H1 (cell line): ENCODE data around the gene CXCR4. TPM values are rescaled to one million over a fixed set of nuclear protein-coding genes. Genes with fewer than 3 reads are reported as not detected.

Experiments
- CTCF ChIA-PET: fragments of 300-600 bp; sonication (Branson Sonifier 250); formaldehyde crosslinking; loops from one replicate; lab custom pipeline; 2021; ENCODE audit not compliant: partially characterized antibody; lab: Charles Lee
- POLR2A ChIA-PET: fragments of 300-600 bp; sonication (Branson Sonifier 250); formaldehyde crosslinking; loops from one replicate; lab custom pipeline; 2021; ENCODE audit warnings: inconsistent platforms; ENCODE audit not compliant: partially characterized antibody; lab: Charles Lee
- DNase-seq, 2 experiments: peaks; one replicate each; pipeline versions ENCODE4 v3.0.0 to v3.0.0-alpha.2; 2010 to 2022; ENCODE audit warnings: low spot score in 2 of 2, low read depth in 1 of 2, mixed read lengths in 1 of 2
- FAIRE-seq: peaks from 2 replicates; lab custom pipeline; 2011; peaks lifted over from hg19 to GRCh38; lab: Jason Lieb, UNC
- H2AFZ ChIP-seq: 2 replicates; pipeline ENCODE4 v1.8.1; 2012; ENCODE audit warnings: low read length, inconsistent platforms
- H2AK5ac ChIP-seq: 2 replicates; pipeline ENCODE4 v1.6.1; 2013; ENCODE audit warnings: low read depth, low read length
- H2BK120ac ChIP-seq: replicated peaks from 2 replicates; pipeline ENCODE3; 2013; ENCODE audit warnings: low read depth, low read length, inconsistent platforms
- H2BK12ac ChIP-seq: 2 replicates; pipeline ENCODE4 v1.6.1; 2013; ENCODE audit warnings: low read depth, low read length
- H2BK15ac ChIP-seq: 2 replicates; pipeline ENCODE4 v1.6.1; 2013; ENCODE audit warnings: low read length
- H2BK20ac ChIP-seq: 2 replicates; pipeline ENCODE4 v1.6.1; 2013; ENCODE audit warnings: low read length
- H2BK5ac ChIP-seq: 2 replicates; pipeline ENCODE4 v1.6.1; 2013; ENCODE audit warnings: low read depth, low read length
- H3K14ac ChIP-seq: 2 replicates; pipeline ENCODE4 v1.6.1; 2013; ENCODE audit warnings: inconsistent platforms; ENCODE audit not compliant: insufficient read length
- H3K18ac ChIP-seq: 2 replicates; pipeline ENCODE4 v1.6.1; 2013; ENCODE audit warnings: low read length; ENCODE audit errors: extremely low read depth
- H3K23ac ChIP-seq: 2 replicates; pipeline ENCODE4 v1.6.1; 2013; ENCODE audit warnings: inconsistent platforms; ENCODE audit not compliant: insufficient read length
- H3K23me2 ChIP-seq: 2 replicates; pipeline ENCODE4 v1.6.1; 2013; ENCODE audit warnings: low read depth, low read length
- H3K27ac ChIP-seq: 2 replicates; pipeline ENCODE4 v1.6.1; 2011; ENCODE audit warnings: low read depth, low read length, inconsistent platforms
- H3K27me3 ChIP-seq, 4 experiments: replicated peaks in 1 of 4; 1 replicate in 1 of 4; 2 replicates in 3 of 4; pipeline versions ENCODE4 v1.6.1 to v1.8.1; 2011 to 2013; ENCODE audit warnings: low read length in 3 of 4, mild to moderate bottlenecking in 3 of 4, inconsistent platforms in 2 of 4, mixed read lengths in 2 of 4, moderate library complexity in 1 of 4; ENCODE audit not compliant: control insufficient read depth in 3 of 4, insufficient read depth in 3 of 4; ENCODE audit errors: extremely low read depth in 1 of 4
- H3K36me3 ChIP-seq, 4 experiments: 2 replicates each; pipeline versions ENCODE4 v1.6.1 to v1.8.1; 2011 to 2013; ENCODE audit warnings: mild to moderate bottlenecking in 4 of 4, low read length in 3 of 4, moderate library complexity in 2 of 4, control low read depth in 1 of 4, inconsistent platforms in 1 of 4; ENCODE audit not compliant: insufficient read depth in 4 of 4, control insufficient read depth in 2 of 4
- H3K4ac ChIP-seq: replicated peaks from 2 replicates; pipeline ENCODE3; 2013; ENCODE audit warnings: low read length, low read depth, mixed read lengths, inconsistent platforms; ENCODE audit not compliant: insufficient read length
- H3K4me1 ChIP-seq, 4 experiments: replicated peaks in 1 of 4; 1 replicate in 1 of 4; 2 replicates in 3 of 4; pipeline versions ENCODE4 v1.6.1 to v1.8.1; 2011 to 2013; ENCODE audit warnings: low read length in 3 of 4, inconsistent platforms in 2 of 4, mixed read lengths in 1 of 4; ENCODE audit not compliant: insufficient read depth in 4 of 4, control insufficient read depth in 3 of 4
- H3K4me2 ChIP-seq, 2 experiments: 2 replicates each; pipeline versions ENCODE4 v1.6.1 to v1.8.1; 2011 to 2013; ENCODE audit warnings: low read depth in 2 of 2, low read length in 2 of 2, control low read depth in 1 of 2, inconsistent platforms in 1 of 2, mild to moderate bottlenecking in 1 of 2; ENCODE audit not compliant: insufficient read depth in 1 of 2
- H3K4me3 ChIP-seq, 4 experiments: fragments of 200-600, 300-600 bp in 1 of 4; sonication (generic), shearing (Covaris generic), sonication (Bioruptor Twin) in 1 of 4; 2 replicates each; pipeline versions ENCODE4 v1.5.1 to v1.8.1; 2011 to 2016; ENCODE audit warnings: low read length in 4 of 4, low read depth in 3 of 4, control low read depth in 2 of 4, inconsistent platforms in 2 of 4, mild to moderate bottlenecking in 2 of 4, mixed read lengths in 1 of 4, moderate library complexity in 1 of 4; ENCODE audit not compliant: insufficient read depth in 2 of 4; ENCODE audit errors: extremely low read depth in 1 of 4
- H3K56ac ChIP-seq: replicated peaks from 2 replicates; pipeline ENCODE3; 2013; ENCODE audit warnings: low read depth, mild to moderate bottlenecking, mixed read lengths, low read length, inconsistent platforms; ENCODE audit not compliant: insufficient read length
- H3K79me1 ChIP-seq: 2 replicates; pipeline ENCODE4 v1.6.1; 2013; ENCODE audit warnings: low read depth, low read length, control low read depth
- H3K79me2 ChIP-seq, 2 experiments: 2 replicates each; pipeline versions ENCODE4 v1.6.1 to v1.8.1; 2012 to 2013; ENCODE audit warnings: low read length in 2 of 2, mild to moderate bottlenecking in 2 of 2, inconsistent platforms in 1 of 2; ENCODE audit not compliant: insufficient read depth in 2 of 2, control insufficient read depth in 1 of 2
- H3K9ac ChIP-seq, 4 experiments: replicated peaks in 1 of 4; 1 replicate in 1 of 4; 2 replicates in 3 of 4; pipeline versions ENCODE4 v1.6.1 to v1.8.1; 2011 to 2013; ENCODE audit warnings: low read depth in 3 of 4, low read length in 3 of 4, control low read depth in 2 of 4, mild to moderate bottlenecking in 2 of 4, moderate library complexity in 2 of 4, inconsistent platforms in 1 of 4; ENCODE audit errors: extremely low read depth in 1 of 4
- H3K9me3 ChIP-seq, 2 experiments: 2 replicates each; pipeline versions ENCODE4 v1.6.1 to v1.8.1; 2012 to 2013; ENCODE audit warnings: mild to moderate bottlenecking in 2 of 2, moderate library complexity in 2 of 2, control low read depth in 1 of 2, inconsistent platforms in 1 of 2, low read depth in 1 of 2, low read length in 1 of 2, mixed read lengths in 1 of 2; ENCODE audit not compliant: insufficient read depth in 2 of 2
- H4K20me1 ChIP-seq, 2 experiments: replicated peaks in 1 of 2; 2 replicates each; pipeline versions ENCODE3 to v1.8.1; 2011 to 2013; ENCODE audit warnings: inconsistent platforms in 2 of 2, low read length in 2 of 2, mild to moderate bottlenecking in 1 of 2; ENCODE audit not compliant: insufficient read depth in 2 of 2, control insufficient read depth in 1 of 2
- H4K5ac ChIP-seq: 2 replicates; pipeline ENCODE4 v1.6.1; 2013; ENCODE audit warnings: low read length, low read depth, mixed read lengths, inconsistent platforms; ENCODE audit not compliant: insufficient read length
- H4K8ac ChIP-seq: 2 replicates; pipeline ENCODE4 v1.8.0; 2013; ENCODE audit warnings: mild to moderate bottlenecking, moderate library complexity, low read length, inconsistent platforms; ENCODE audit not compliant: insufficient read depth; ENCODE audit errors: extremely low read depth
- H4K91ac ChIP-seq: replicated peaks from 2 replicates; pipeline ENCODE3; 2013; ENCODE audit warnings: low read length, mixed read lengths, inconsistent platforms; ENCODE audit not compliant: insufficient read length
- BACH1 ChIP-seq: IDR thresholded peaks from 2 replicates; pipeline ENCODE4 v1.6.1; 2012; ENCODE audit warnings: low read length, improper control_type of control experiment
- CBX5 ChIP-seq: fragments of 300-800, 300-1000 bp; sonication (generic); IDR thresholded peaks from 2 replicates; pipeline ENCODE4 v1.7.1; 2016; ENCODE audit warnings: antibody characterized with exemption, low read length, low read depth
- HDAC2 ChIP-seq, 2 experiments: fragments of 300-600 bp in 1 of 2; sonication (generic) in 1 of 2; IDR thresholded peaks; 2 replicates each; pipeline ENCODE4 v1.6.1; 2011 to 2012; ENCODE audit warnings: low read depth in 2 of 2, low read length in 2 of 2, mild to moderate bottlenecking in 2 of 2, moderate library complexity in 2 of 2, borderline replicate concordance in 1 of 2, inconsistent platforms in 1 of 2
- WGBS, 2 experiments: shearing (Covaris generic) in 1 of 2; methylation state at CpG; one replicate each; pipeline versions ENCODE4 v1.1.6 to v1.1.7; 2013 to 2015; ENCODE audit warnings: low lambda C conversion rate in 2 of 2, mixed read lengths in 2 of 2, inconsistent platforms in 1 of 2, low coverage in 1 of 2, missing lambda C conversion rate in 1 of 2; ENCODE audit not compliant: insufficient replicate concordance in 2 of 2, insufficient coverage in 1 of 2, insufficient read length in 1 of 2; ENCODE audit errors: extremely low coverage in 1 of 2, missing lambda C conversion rate in 1 of 2; 5-methylcytosine and 5-hydroxymethylcytosine counted together
- polyA plus RNA-seq, 7 experiments: library from polyadenylated mRNA; depleted of rRNA in 3 of 7; stranded (reverse) in 5 of 7; unstranded in 2 of 7; fragments of >200 nt in 5 of 7; fragments of 200-250 nt in 2 of 7; gene quantifications; 1 replicate in 5 of 7; 2 replicates in 1 of 7; 4 replicates in 1 of 7; pipeline versions ENCODE4 v1.2.1 to v1.2.3, GENCODE V29; 2011 to 2013; ENCODE audit warnings: missing spikeins in 2 of 7, mixed read lengths in 2 of 7
- total RNA-seq: library from RNA; stranded (reverse); fragmentation: NEBNext Ultra II Directional; extraction: Animal tissue kit (Norgen Biotek cat#: 25700); gene quantifications from 2 replicates; pipeline ENCODE4 v1.2.1, GENCODE V29; 2021
- TF ChIP-seq, protein P1 (sequence below), 3 experiments: IDR thresholded peaks; 1 replicate in 2 of 3; 2 replicates in 1 of 3; pipeline versions ENCODE4 v1.5.1 to v1.6.1; 2011; ENCODE audit warnings: low read length in 3 of 3, mild to moderate bottlenecking in 3 of 3, inconsistent platforms in 2 of 3, low read depth in 1 of 3, moderate library complexity in 1 of 3; ENCODE audit not compliant: insufficient read depth in 1 of 3; ENCODE audit errors: control extremely low read depth in 1 of 3

The CXCR4 gene
- total and polyA plus RNA-seq, 2 of the 8 experiments (the other 6 are each of a cell fraction or from before 2014, with no cell fraction given), result 1.8 to 2.8 TPM

DNA sequence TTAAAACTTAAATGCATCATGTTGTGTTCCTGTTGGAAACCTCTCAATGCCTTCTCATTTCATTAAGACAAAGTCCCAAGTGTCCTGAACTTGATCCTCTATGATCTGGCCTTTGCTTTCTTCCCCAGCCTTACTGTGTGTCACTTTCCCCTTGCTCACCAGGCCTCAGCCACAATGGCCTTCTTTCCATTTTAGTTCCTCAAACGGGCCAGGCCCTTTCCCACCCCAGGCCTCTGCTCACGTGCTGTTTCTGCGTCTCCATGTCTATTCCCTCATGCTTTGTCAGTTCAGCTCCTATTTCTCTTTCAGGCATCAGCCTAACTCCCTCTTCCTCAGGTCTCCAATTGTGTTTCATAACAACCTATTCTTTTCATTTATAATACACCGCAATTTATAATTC lies 19.5 kb downstream of the CXCR4 start:
- no peak overlapping the region for H3K56ac ChIP-seq
- H3K23ac ChIP-seq, result no peak overlapping the region
- no peaks in the 10 kb centered on the region for H3K36me3 ChIP-seq
- no peak overlapping the region for H2BK12ac ChIP-seq
- H3K9me3 ChIP-seq, result no peaks in the 10 kb centered on the region
- H3K23me2 ChIP-seq, result no peaks in the 10 kb centered on the region
- H3K79me1 ChIP-seq, result no peaks in the 10 kb centered on the region
- H4K20me1 ChIP-seq, result no peaks in the 10 kb centered on the region
- no peak overlapping the region for H3K18ac ChIP-seq
- no peak for DNase-seq
- H2BK5ac ChIP-seq, result no peak overlapping the region
- POLR2A ChIA-PET, result no interaction called here
- no peak overlapping the region for H3K9ac ChIP-seq
- CTCF ChIA-PET, result interaction anchor here (1.2 to 1.4 kb wide), 2 partner anchors 11 to 278 kb away, joined by 3 to 4 read pairs; no protein-coding TSS in a partner anchor
- H3K79me2 ChIP-seq, result no peaks in the 10 kb centered on the region
- H3K4ac ChIP-seq, result no peak overlapping the region
- H3K14ac ChIP-seq, result no peak overlapping the region
- H3K4me2 ChIP-seq, result no peak overlapping the region
- H2AFZ ChIP-seq, result peak overlapping the region; percentile 59; the same call in 1 of the 2 replicates
- H4K5ac ChIP-seq, result no peak overlapping the region
- H4K8ac ChIP-seq, result no peak overlapping the region
- H3K4me1 ChIP-seq, result no peaks in the 10 kb centered on the region
- H2BK15ac ChIP-seq, result no peak overlapping the region
- no peak overlapping the region for H4K91ac ChIP-seq
- H2BK120ac ChIP-seq, result no peak overlapping the region
- WGBS, 2 experiments, result 90% methylated on average over 4 of the region's 4 CpGs; no CpG with 5 or more reads in 1 of the 2 experiments
- no peak overlapping the region for H3K4me3 ChIP-seq
- no peak overlapping the region for H2AK5ac ChIP-seq
- no peak overlapping the region for H2BK20ac ChIP-seq
- H3K27me3 ChIP-seq, result no peaks in the 10 kb centered on the region
- H3K27ac ChIP-seq, result no peak overlapping the region
- no peak for FAIRE-seq
- TF ChIP-seq, protein P1, sequence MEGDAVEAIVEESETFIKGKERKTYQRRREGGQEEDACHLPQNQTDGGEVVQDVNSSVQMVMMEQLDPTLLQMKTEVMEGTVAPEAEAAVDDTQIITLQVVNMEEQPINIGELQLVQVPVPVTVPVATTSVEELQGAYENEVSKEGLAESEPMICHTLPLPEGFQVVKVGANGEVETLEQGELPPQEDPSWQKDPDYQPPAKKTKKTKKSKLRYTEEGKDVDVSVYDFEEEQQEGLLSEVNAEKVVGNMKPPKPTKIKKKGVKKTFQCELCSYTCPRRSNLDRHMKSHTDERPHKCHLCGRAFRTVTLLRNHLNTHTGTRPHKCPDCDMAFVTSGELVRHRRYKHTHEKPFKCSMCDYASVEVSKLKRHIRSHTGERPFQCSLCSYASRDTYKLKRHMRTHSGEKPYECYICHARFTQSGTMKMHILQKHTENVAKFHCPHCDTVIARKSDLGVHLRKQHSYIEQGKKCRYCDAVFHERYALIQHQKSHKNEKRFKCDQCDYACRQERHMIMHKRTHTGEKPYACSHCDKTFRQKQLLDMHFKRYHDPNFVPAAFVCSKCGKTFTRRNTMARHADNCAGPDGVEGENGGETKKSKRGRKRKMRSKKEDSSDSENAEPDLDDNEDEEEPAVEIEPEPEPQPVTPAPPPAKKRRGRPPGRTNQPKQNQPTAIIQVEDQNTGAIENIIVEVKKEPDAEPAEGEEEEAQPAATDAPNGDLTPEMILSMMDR (IDR thresholded peaks at IDR 0.05; ENCODE audit: control extremely low read depth in 1 of 3, insufficient read depth in 1 of 3, low read depth in 1 of 3, low read length in 3 of 3), result no peak
- no peak for TF ChIP-seq HDAC2 (IDR thresholded peaks at IDR 0.05; ENCODE audit: borderline replicate concordance in 1 of 2, low read depth in 2 of 2, low read length in 2 of 2)
- TF ChIP-seq BACH1, result no peak
- no peak for TF ChIP-seq CBX5
